Stimulated activated CD8-positive, alpha-beta memory T cell treated with anti-CD3 and anti-CD28 coated beads, Interleukin-15, amount 100 ng/mL, for 48 hours (primary cell): ENCODE data around the gene CLDN9.
"Not testable (repeated sequence)": the region's sequence is repeated elsewhere in the genome, so short reads cannot be mapped to it uniquely, and the experiment has no call there.

Experiments used
- DNase-seq, 2 donors: peaks; one replicate each; pipeline ENCODE4 v3.0.0-alpha.2; 2020; ENCODE audit warnings: low read depth in 2 of 2

The CLDN9 gene

GRCh38 chr16:3030222-3031212, 17.8 kb downstream of the CLDN9 start:
- no peak for DNase-seq

- no peak for DNase-seq
Observed at GRCh38 chr16:3032624-3033023, 19.9 kb downstream of the CLDN9 start.

- DNase-seq, result no peak
Observed at GRCh38 chr16:3035289-3035971, 22.7 kb downstream of the CLDN9 start.

- no peak for DNase-seq
Observed at GRCh38 chr16:3035972-3036725, 23.4 kb downstream of the CLDN9 start.

GRCh38 chr16:3036726-3037315, 24.1 kb downstream of the CLDN9 start, which contains the start of gene BICDL2:
BICDL2 (minus strand) TSS chr16:3036944; CDS start chr16:3035496, 1,448 bp downstream.
- no peak for DNase-seq

GRCh38 chr16:3038256-3038655, 25.5 kb downstream of the CLDN9 start:
- DNase-seq, result no peak

- DNase-seq, result no peak
Observed at GRCh38 chr16:3038896-3039295, 26.2 kb downstream of the CLDN9 start.

- no peak for DNase-seq
Observed at GRCh38 chr16:3042376-3042775, 29.7 kb downstream of the CLDN9 start.

- DNase-seq, result no peak
Observed at GRCh38 chr16:3044708-3045107, 32.0 kb downstream of the CLDN9 start.

DNA sequence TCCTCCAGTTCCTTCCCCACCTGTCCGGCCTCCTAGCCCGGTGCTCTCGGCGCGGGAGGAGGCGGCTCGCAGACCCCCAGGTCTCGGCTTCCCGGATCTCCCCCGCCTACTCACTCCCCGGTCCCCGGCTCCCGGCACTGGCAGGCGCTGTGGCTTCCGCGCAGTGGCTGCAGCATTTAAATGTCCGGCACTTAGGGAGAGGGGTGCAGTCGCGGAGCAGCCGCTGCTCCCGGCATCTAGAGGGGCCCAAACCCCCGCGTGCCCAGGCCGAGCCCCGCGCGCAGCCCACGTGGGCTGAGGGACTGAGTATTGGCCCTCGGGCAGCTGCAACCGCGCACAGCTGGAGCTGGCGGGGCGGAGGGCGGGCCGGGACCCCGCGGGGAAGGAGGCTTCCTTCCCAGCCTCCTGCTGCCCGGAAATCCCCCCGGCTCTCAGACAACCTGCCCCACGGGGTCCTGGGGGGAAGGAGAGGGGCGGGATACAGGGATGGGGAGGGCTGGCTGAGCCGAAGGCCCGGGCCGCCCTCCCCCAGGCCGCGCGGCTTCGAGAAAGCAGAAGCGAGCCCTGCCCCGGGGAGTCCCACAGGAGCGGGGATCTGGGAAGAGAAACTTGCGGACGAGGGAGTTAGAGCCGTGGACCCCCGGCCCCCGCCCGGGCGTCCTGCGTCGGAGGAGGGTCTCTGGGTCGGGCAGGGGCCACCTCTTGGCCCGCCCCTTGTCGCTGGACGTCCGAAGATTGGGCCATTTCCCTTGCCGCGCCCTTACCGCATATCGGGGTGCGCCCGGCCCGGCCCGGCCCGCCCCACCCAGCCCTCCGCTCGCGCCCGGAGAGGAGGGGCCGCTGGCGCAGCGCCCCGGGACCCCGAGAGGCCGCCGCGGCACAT, 33.3 kb downstream of the CLDN9 start, which contains the start of gene MMP25:
Gene MMP25, plus strand, starts transcription at position 804 of the 883 bp plus-strand sequence. CDS start 357 bp downstream, outside the sequence.
- DNase-seq, result no peak

GRCh38 chr16:3046641-3047386, 34.1 kb downstream of the CLDN9 start:
- no peak for DNase-seq

DNA sequence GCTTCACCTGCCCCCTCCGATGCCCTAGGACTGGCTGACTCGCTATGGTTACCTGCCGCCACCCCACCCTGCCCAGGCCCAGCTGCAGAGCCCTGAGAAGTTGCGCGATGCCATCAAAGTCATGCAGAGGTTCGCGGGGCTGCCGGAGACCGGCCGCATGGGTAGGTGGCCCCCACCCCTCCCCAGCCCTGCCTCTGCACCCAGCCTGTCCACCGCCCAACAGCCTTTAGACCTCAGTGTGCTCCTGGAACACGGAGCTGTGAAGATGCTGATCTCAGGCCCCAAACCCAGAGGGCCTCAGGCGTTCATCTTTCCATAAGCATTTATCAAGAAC, 34.6 kb downstream of the CLDN9 start:
- DNase-seq, result no peak

DNA sequence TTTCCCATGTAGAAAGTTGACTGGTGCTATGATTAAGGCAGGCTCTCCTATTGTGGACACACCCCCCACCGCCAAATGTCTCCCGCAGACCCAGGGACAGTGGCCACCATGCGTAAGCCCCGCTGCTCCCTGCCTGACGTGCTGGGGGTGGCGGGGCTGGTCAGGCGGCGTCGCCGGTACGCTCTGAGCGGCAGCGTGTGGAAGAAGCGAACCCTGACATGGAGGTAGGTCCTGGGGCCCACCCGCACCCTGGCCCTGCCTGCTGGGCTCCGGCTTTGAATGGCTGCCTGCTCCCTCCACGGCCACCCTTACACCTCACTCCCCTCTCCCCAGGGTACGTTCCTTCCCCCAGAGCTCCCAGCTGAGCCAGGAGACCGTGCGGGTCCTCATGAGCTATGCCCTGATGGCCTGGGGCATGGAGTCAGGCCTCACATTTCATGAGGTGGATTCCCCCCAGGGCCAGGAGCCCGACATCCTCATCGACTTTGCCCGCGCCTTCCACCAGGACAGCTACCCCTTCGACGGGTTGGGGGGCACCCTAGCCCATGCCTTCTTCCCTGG, 37.3 kb downstream of the CLDN9 start:
- DNase-seq, result no peak

- DNase-seq, result no peak
Observed at GRCh38 chr16:3050487-3050886, 37.8 kb downstream of the CLDN9 start.

GRCh38 chr16:3051009-3051408, 38.3 kb downstream of the CLDN9 start:
- DNase-seq, result no peak

GRCh38 chr16:3051494-3051893, 38.8 kb downstream of the CLDN9 start:
- no peak for DNase-seq

GRCh38 chr16:3052571-3053329, 40.0 kb downstream of the CLDN9 start:
- not testable (repeated sequence) for DNase-seq

GRCh38 chr16:3053330-3053710, 40.6 kb downstream of the CLDN9 start:
- DNase-seq, result not testable (repeated sequence)
